BJ (cell line): ENCODE data around the gene MEX3A. TPM values are rescaled to one million over a fixed set of nuclear protein-coding genes. Genes with fewer than 3 reads are reported as not detected.

ENCODE experiments used
- CTCF ChIA-PET: fragments of 350-600 bp; formaldehyde crosslinking; extraction: SDS; loops from one replicate; lab custom pipeline; 2021; ENCODE audit warnings: antibody characterized with exemption, inconsistent platforms; lab: Yijun Ruan, JAX
- POLR2A ChIA-PET: fragments of 300-600 bp; sonication (Branson Sonifier 250); formaldehyde crosslinking; extraction: SDS; loops from one replicate; lab custom pipeline; 2021; ENCODE audit warnings: antibody characterized with exemption; lab: Charles Lee
- DNase-seq: peaks from one replicate; pipeline ENCODE4 v3.0.0-alpha.2; 2011; ENCODE audit warnings: low read depth
- H3K27me3 ChIP-seq: 2 replicates; pipeline ENCODE4 v1.6.0; 2011; ENCODE audit warnings: low read length; ENCODE audit not compliant: control insufficient read depth, insufficient read depth
- H3K36me3 ChIP-seq: 2 replicates; pipeline ENCODE4 v1.5.1; 2011; ENCODE audit warnings: low read length; ENCODE audit not compliant: control insufficient read depth, insufficient read depth
- H3K4me3 ChIP-seq: 2 replicates; pipeline ENCODE4 v1.5.1; 2011; ENCODE audit warnings: low read depth, mild to moderate bottlenecking, control low read depth, low read length
- CTCF ChIP-seq: IDR thresholded peaks from 2 replicates; pipeline ENCODE4 v1.5.1; 2011; ENCODE audit warnings: low read depth, mild to moderate bottlenecking, control low read depth, inconsistent platforms, low read length, moderate library complexity; ENCODE audit not compliant: insufficient read depth
- polyA plus RNA-seq: library from polyadenylated mRNA; depleted of rRNA; stranded (reverse); fragments of >200 nt; gene quantifications from 2 replicates; pipeline ENCODE4 v1.2.3, GENCODE V29; 2011

MEX3A gene
- polyA plus RNA-seq, 1 experiment, result 1.9 TPM

- CTCF ChIA-PET, result interaction anchor here (0.6 to 27.9 kb wide), 5 partner anchors 9 to 122 kb away, joined by 3 to 983 read pairs (median 6); partner anchors contain the start of gene LMNA
- no peak overlapping the region for H3K4me3 ChIP-seq
- no peak for DNase-seq
- no peak for TF ChIP-seq CTCF
- H3K36me3 ChIP-seq, result no peaks in the 10 kb centered on the region
- POLR2A ChIA-PET, result interaction anchor here (0.5 to 1.5 kb wide), 7 partner anchors 14 to 309 kb away, joined by 3 to 12 read pairs (median 7); partner anchors contain the start of gene ARHGEF2
- H3K27me3 ChIP-seq, result no peaks in the 10 kb centered on the region
Measured at GRCh38 chr1:156102633-156103511, 20.6 kb upstream of the MEX3A start.

- CTCF ChIA-PET, result interaction anchor here (0.6 to 27.9 kb wide), 4 partner anchors 8 to 123 kb away, joined by 3 to 983 read pairs (median 5); partner anchors contain the start of gene LMNA
- POLR2A ChIA-PET, result interaction anchor here (0.6 to 1.1 kb wide), 3 partner anchors 16 to 124 kb away, joined by 4 to 8 read pairs (median 4); partner anchors contain the start of gene ARHGEF2
- Histone ChIP-seq H3K4me3 (no peak overlapping the region), H3K36me3 (no peaks in the 10 kb centered on the region), H3K27me3 (no peaks in the 10 kb centered on the region)
- no peak for TF ChIP-seq CTCF
- no peak for DNase-seq
Measured at GRCh38 chr1:156101880-156102279, 19.6 kb upstream of the MEX3A start.

- no peaks in the 10 kb centered on the region for H3K27me3 ChIP-seq
- no peaks in the 10 kb centered on the region; the same call in 1 of the 2 replicates for H3K36me3 ChIP-seq
- no peak for TF ChIP-seq CTCF
- ChIA-PET POLR2A (no interaction called here), CTCF (interaction anchor here (0.7 to 27.9 kb wide), 5 partner anchors 9 to 125 kb away, joined by 3 to 983 read pairs (median 10); partner anchors contain the start of gene LMNA)
- DNase-seq, result no peak
- H3K4me3 ChIP-seq, result no peak overlapping the region
Measured at GRCh38 chr1:156100205-156100995, 18.1 kb upstream of the MEX3A start.

- no peak for DNase-seq
- H3K4me3 ChIP-seq, result no peak overlapping the region
- no peaks in the 10 kb centered on the region; the same call in 1 of the 2 replicates for H3K36me3 ChIP-seq
- POLR2A ChIA-PET, result no interaction called here
- H3K27me3 ChIP-seq, result no peaks in the 10 kb centered on the region
- TF ChIP-seq CTCF, result no peak
- CTCF ChIA-PET, result interaction anchor here (0.7 to 27.9 kb wide), 5 partner anchors 8 to 183 kb away, joined by 3 to 983 read pairs (median 10); partner anchors contain the start of gene LMNA
Measured at GRCh38 chr1:156099282-156099681, 17.0 kb upstream of the MEX3A start.

DNA sequence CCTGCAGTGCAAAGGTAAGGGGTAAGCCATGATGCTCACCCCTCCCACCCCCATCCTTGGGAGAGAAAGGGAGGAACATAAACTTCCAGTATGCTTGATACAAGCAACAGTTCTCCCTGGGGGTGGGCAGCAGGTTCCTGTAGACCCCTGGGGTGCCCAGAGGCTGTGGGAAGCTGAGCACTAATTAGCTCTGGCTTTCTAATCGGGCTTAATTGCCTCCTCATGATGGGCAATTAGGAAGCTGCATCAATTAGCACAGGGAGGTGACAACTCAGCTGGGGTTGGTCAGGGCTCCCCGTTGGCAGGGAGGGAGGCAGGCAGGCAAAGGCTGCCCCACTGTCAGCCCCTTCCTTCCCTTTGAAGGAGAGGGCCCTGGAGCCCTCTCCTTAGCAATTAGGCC, 16.5 kb upstream of the MEX3A start:
- CTCF ChIA-PET, result interaction anchor here (0.6 to 27.9 kb wide), 5 partner anchors 8 to 382 kb away, joined by 4 to 983 read pairs (median 10); partner anchors contain the start of gene LMNA
- no peaks in the 10 kb centered on the region for H3K27me3 ChIP-seq

More for the DNA sequence above, 16.5 kb upstream of the MEX3A start:
- H3K4me3 ChIP-seq, result no peak overlapping the region
- POLR2A ChIA-PET, result no interaction called here
- TF ChIP-seq CTCF, result no peak
- no peaks in the 10 kb centered on the region; the same call in 1 of the 2 replicates for H3K36me3 ChIP-seq
- no peak for DNase-seq
